GM23338 (cell line): ENCODE data around the gene IL20.

Source experiments
- CREB1 ChIP-seq: fragments of 250-450 bp; sonication (Bioruptor Pico); IDR thresholded peaks from 2 replicates; pipeline ENCODE4 v1.5.0; 2020; ENCODE audit warnings: low read depth, mild to moderate bottlenecking, moderate library complexity
- EZH2 ChIP-seq: fragments of 200-600 bp; sonication (generic); IDR thresholded peaks from one replicate; pipeline ENCODE4 v1.8.0; 2017; ENCODE audit warnings: antibody characterized with exemption, mild to moderate bottlenecking, low read depth; ENCODE audit not compliant: unreplicated experiment
- EZH2phosphoT487 ChIP-seq: fragments of 200-600 bp; sonication (generic); IDR thresholded peaks from one replicate; pipeline ENCODE4 v1.8.1; 2018; ENCODE audit warnings: antibody characterized with exemption; ENCODE audit not compliant: unreplicated experiment
- JUNB ChIP-seq: IDR thresholded peaks from one replicate; pipeline ENCODE4 v1.6.1; 2016; ENCODE audit warnings: antibody characterized with exemption; ENCODE audit not compliant: unreplicated experiment
- POLR2AphosphoS5 ChIP-seq: IDR thresholded peaks from 2 replicates; pipeline ENCODE4 v1.6.1; 2016; ENCODE audit warnings: antibody characterized with exemption, low read depth
- STAT1 ChIP-seq: IDR thresholded peaks from one replicate; pipeline ENCODE4 v1.6.1; 2016; ENCODE audit warnings: antibody characterized with exemption; ENCODE audit not compliant: unreplicated experiment
- ZNF331 ChIP-seq: fragments of 250-450 bp; sonication (Bioruptor Pico); IDR thresholded peaks from 2 replicates; pipeline ENCODE4 v1.5.0; 2020; ENCODE audit warnings: low read depth, mild to moderate bottlenecking, moderate library complexity
- TF ChIP-seq, protein P1 (sequence below), 2 experiments: fragments of 200-600 bp in 1 of 2; sonication (generic) in 1 of 2; conservative IDR thresholded peaks; 2 replicates each; pipeline versions ENCODE4 v1.5.1 to v1.6.1; 2016 to 2017; ENCODE audit warnings: antibody characterized with exemption in 2 of 2, low read depth in 2 of 2, mild to moderate bottlenecking in 2 of 2, moderate library complexity in 1 of 2
- TF ChIP-seq, protein P2 (sequence below): IDR thresholded peaks from one replicate; pipeline ENCODE4 v1.6.1; 2018; ENCODE audit warnings: antibody characterized with exemption; ENCODE audit not compliant: unreplicated experiment
- TF ChIP-seq, protein P3 (sequence below): IDR thresholded peaks from 2 replicates; pipeline ENCODE4 v1.6.1; 2016; ENCODE audit warnings: antibody characterized with exemption

DNA sequence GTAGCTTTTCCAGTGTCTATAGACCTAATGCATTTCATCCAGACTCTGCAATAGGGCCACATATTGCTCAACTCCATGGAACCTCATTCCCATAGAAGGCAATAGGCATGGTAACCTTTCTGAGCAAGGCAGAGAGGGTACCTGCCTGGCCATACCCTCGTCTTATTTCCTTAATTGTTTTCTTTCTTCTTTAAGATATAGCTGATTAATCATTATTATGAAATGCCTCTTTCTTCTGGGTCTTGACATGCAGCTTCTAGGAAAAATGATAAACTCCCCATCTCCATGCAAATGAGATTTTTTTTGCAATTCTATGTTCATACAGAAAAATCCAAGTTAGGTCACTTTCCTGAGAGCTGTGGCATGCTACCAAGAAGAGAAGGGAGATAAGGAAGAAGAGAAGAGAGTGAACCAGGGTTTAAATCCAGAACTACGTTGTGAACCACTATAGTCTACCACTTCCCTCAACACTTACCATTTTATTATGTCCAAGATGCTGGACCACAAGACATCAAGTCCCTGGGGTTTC is 33.0 kb upstream of the IL20 start:
- TF ChIP-seq, protein P1, sequence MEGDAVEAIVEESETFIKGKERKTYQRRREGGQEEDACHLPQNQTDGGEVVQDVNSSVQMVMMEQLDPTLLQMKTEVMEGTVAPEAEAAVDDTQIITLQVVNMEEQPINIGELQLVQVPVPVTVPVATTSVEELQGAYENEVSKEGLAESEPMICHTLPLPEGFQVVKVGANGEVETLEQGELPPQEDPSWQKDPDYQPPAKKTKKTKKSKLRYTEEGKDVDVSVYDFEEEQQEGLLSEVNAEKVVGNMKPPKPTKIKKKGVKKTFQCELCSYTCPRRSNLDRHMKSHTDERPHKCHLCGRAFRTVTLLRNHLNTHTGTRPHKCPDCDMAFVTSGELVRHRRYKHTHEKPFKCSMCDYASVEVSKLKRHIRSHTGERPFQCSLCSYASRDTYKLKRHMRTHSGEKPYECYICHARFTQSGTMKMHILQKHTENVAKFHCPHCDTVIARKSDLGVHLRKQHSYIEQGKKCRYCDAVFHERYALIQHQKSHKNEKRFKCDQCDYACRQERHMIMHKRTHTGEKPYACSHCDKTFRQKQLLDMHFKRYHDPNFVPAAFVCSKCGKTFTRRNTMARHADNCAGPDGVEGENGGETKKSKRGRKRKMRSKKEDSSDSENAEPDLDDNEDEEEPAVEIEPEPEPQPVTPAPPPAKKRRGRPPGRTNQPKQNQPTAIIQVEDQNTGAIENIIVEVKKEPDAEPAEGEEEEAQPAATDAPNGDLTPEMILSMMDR (conservative IDR thresholded peaks at IDR 0.05; ENCODE audit: low read depth in 2 of 2): no peak
- TF ChIP-seq CREB1: no peak
- no peak for TF ChIP-seq POLR2AphosphoS5
- TF ChIP-seq, protein P2, sequence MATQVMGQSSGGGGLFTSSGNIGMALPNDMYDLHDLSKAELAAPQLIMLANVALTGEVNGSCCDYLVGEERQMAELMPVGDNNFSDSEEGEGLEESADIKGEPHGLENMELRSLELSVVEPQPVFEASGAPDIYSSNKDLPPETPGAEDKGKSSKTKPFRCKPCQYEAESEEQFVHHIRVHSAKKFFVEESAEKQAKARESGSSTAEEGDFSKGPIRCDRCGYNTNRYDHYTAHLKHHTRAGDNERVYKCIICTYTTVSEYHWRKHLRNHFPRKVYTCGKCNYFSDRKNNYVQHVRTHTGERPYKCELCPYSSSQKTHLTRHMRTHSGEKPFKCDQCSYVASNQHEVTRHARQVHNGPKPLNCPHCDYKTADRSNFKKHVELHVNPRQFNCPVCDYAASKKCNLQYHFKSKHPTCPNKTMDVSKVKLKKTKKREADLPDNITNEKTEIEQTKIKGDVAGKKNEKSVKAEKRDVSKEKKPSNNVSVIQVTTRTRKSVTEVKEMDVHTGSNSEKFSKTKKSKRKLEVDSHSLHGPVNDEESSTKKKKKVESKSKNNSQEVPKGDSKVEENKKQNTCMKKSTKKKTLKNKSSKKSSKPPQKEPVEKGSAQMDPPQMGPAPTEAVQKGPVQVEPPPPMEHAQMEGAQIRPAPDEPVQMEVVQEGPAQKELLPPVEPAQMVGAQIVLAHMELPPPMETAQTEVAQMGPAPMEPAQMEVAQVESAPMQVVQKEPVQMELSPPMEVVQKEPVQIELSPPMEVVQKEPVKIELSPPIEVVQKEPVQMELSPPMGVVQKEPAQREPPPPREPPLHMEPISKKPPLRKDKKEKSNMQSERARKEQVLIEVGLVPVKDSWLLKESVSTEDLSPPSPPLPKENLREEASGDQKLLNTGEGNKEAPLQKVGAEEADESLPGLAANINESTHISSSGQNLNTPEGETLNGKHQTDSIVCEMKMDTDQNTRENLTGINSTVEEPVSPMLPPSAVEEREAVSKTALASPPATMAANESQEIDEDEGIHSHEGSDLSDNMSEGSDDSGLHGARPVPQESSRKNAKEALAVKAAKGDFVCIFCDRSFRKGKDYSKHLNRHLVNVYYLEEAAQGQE: no peak
- TF ChIP-seq EZH2: no peak
- TF ChIP-seq EZH2phosphoT487: no peak
- no peak for TF ChIP-seq JUNB
- no peak for TF ChIP-seq STAT1
- TF ChIP-seq ZNF331 (CRISPR knock-in tag): no peak
- TF ChIP-seq, protein P3, sequence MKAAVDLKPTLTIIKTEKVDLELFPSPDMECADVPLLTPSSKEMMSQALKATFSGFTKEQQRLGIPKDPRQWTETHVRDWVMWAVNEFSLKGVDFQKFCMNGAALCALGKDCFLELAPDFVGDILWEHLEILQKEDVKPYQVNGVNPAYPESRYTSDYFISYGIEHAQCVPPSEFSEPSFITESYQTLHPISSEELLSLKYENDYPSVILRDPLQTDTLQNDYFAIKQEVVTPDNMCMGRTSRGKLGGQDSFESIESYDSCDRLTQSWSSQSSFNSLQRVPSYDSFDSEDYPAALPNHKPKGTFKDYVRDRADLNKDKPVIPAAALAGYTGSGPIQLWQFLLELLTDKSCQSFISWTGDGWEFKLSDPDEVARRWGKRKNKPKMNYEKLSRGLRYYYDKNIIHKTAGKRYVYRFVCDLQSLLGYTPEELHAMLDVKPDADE: no peak
